HG02852 (cell line): Measurements from ENCODE around the gene MRPL14.
"Not testable (repeated sequence)": the region's sequence is repeated elsewhere in the genome, so short reads cannot be mapped to it uniquely, and the experiment has no call there.

Experiments
- ATAC-seq: cut with Tn5 transposase; IDR thresholded peaks from one replicate; pipeline ENCODE4 v1.9.1; 2021; ENCODE audit warnings: mild to moderate bottlenecking, moderate library complexity; ENCODE audit not compliant: unreplicated experiment

Gene MRPL14

GRCh38 chr6:44102527-44102926 lies 24.7 kb downstream of the MRPL14 start:
- no peak for ATAC-seq

- no peak for ATAC-seq
Observed at GRCh38 chr6:44101832-44102231, 25.4 kb downstream of the MRPL14 start.

- no peak for ATAC-seq
Observed at GRCh38 chr6:44100088-44100550, 27.1 kb downstream of the MRPL14 start.

- ATAC-seq: no peak
Observed at GRCh38 chr6:44099192-44099591, 28.1 kb downstream of the MRPL14 start.

- no peak for ATAC-seq
Observed at GRCh38 chr6:44097782-44098317, 29.4 kb downstream of the MRPL14 start.

GRCh38 chr6:44096612-44097011 lies 30.6 kb downstream of the MRPL14 start:
- ATAC-seq: peak; percentile 55

- not testable (repeated sequence) for ATAC-seq
Observed at GRCh38 chr6:44095243-44095623, 32.0 kb downstream of the MRPL14 start.

GRCh38 chr6:44094403-44095242 lies 32.6 kb downstream of the MRPL14 start:
- no peak for ATAC-seq

- no peak for ATAC-seq
Observed at GRCh38 chr6:44093750-44094402, 33.4 kb downstream of the MRPL14 start.

GRCh38 chr6:44093066-44093465 lies 34.2 kb downstream of the MRPL14 start:
- ATAC-seq: no peak

GRCh38 chr6:44091981-44092884 lies 35.0 kb downstream of the MRPL14 start:
- no peak for ATAC-seq

GRCh38 chr6:44091356-44091755 lies 35.9 kb downstream of the MRPL14 start:
- not testable (repeated sequence) for ATAC-seq

GRCh38 chr6:44090465-44090864 lies 36.8 kb downstream of the MRPL14 start:
- no peak for ATAC-seq

- no peak for ATAC-seq
Observed at GRCh38 chr6:44088827-44089590, 38.2 kb downstream of the MRPL14 start.

GRCh38 chr6:44087623-44088022 lies 39.6 kb downstream of the MRPL14 start:
- no peak for ATAC-seq

GRCh38 chr6:44086931-44087574 lies 40.2 kb downstream of the MRPL14 start:
- no peak for ATAC-seq

- ATAC-seq: no peak
Observed at GRCh38 chr6:44085219-44085618, 42.0 kb downstream of the MRPL14 start.

GRCh38 chr6:44084231-44085014 lies 42.8 kb downstream of the MRPL14 start:
- no peak for ATAC-seq

GRCh38 chr6:44082872-44083321 lies 44.4 kb downstream of the MRPL14 start:
- no peak for ATAC-seq
